ENCODE data around the gene ZNF474. TPM values are rescaled to one million over a fixed set of nuclear protein-coding genes. Genes with fewer than 3 reads are reported as not detected.

The ZNF474 gene
- total and polyA plus RNA-seq, 12 donors: 0.11 to 0.88 (median 0.28) TPM; not detected in 3

GRCh38 chr5:122149321-122150090 is 20.2 kb downstream of the ZNF474 start:
- H3K27ac ChIP-seq: no peak overlapping the region
- no peak overlapping the region for H3K4me3 ChIP-seq
- DNase-seq: no peak
- H3K9me3 ChIP-seq (replicated peaks in 1 of 3): no peaks in the 10 kb centered on the region
- no peaks in the 10 kb centered on the region for H3K4me1 ChIP-seq (replicated peaks in 1 of 2)
- no peaks in the 10 kb centered on the region for H3K36me3 ChIP-seq (replicated peaks in 1 of 2)
- WGBS, 4 donors: 58 to 81% (median 69%) methylated on average over 4 of the region's 4 CpGs
- intact Hi-C loops (cut with DNase I): no loop called here
- TF ChIP-seq POLR2A (IDR thresholded peaks at IDR 0.05): no peak
- TF ChIP-seq, protein P1, sequence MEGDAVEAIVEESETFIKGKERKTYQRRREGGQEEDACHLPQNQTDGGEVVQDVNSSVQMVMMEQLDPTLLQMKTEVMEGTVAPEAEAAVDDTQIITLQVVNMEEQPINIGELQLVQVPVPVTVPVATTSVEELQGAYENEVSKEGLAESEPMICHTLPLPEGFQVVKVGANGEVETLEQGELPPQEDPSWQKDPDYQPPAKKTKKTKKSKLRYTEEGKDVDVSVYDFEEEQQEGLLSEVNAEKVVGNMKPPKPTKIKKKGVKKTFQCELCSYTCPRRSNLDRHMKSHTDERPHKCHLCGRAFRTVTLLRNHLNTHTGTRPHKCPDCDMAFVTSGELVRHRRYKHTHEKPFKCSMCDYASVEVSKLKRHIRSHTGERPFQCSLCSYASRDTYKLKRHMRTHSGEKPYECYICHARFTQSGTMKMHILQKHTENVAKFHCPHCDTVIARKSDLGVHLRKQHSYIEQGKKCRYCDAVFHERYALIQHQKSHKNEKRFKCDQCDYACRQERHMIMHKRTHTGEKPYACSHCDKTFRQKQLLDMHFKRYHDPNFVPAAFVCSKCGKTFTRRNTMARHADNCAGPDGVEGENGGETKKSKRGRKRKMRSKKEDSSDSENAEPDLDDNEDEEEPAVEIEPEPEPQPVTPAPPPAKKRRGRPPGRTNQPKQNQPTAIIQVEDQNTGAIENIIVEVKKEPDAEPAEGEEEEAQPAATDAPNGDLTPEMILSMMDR (IDR thresholded peaks at IDR 0.05): no peak
- H3K27me3 ChIP-seq: no peaks in the 10 kb centered on the region

DNA sequence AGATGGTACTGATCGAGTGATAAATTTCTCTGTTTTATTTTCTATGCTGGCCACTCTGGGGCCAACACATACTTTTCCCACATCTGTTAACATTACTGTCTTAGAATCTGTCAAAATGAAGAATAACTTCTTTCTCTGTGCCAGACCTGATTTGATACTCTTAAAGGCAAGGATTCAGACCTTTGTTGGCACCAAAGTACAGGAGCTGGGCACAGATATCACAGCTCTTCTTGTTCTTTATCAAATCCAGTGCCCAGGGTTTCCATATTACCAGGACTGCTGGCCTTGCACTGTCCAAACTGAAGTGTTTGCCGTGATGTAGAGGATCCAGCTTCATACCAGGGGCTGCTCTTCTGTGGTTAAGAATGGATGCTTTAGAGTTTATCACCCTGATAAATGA is 20.9 kb downstream of the ZNF474 start:
- TF ChIP-seq POLR2A (IDR thresholded peaks at IDR 0.05): no peak
- TF ChIP-seq, protein P1 (IDR thresholded peaks at IDR 0.05): no peak
- Histone ChIP-seq H3K27me3 (no peaks in the 10 kb centered on the region), H3K4me3 (no peak overlapping the region), H3K9me3 (replicated peaks in 1 of 3) (no peaks in the 10 kb centered on the region), H3K27ac (no peak overlapping the region), H3K4me1 (replicated peaks in 1 of 2) (no peaks in the 10 kb centered on the region), H3K36me3 (replicated peaks in 1 of 2) (no peaks in the 10 kb centered on the region)
- intact Hi-C loops (cut with DNase I): no loop called here
- DNase-seq: no peak
- 47 to 58% (median 56%) methylated on average over 2 of the region's 2 CpGs for WGBS, 4 donors

GRCh38 chr5:122151640-122152039 is 22.3 kb downstream of the ZNF474 start:
- no peak for TF ChIP-seq POLR2A (IDR thresholded peaks at IDR 0.05)
- TF ChIP-seq, protein P1 (IDR thresholded peaks at IDR 0.05): no peak
- intact Hi-C loops (cut with DNase I): no loop called here
- H3K27ac ChIP-seq: no peak overlapping the region
- no peaks in the 10 kb centered on the region for H3K9me3 ChIP-seq (replicated peaks in 1 of 3)
- no peaks in the 10 kb centered on the region for H3K4me1 ChIP-seq (replicated peaks in 1 of 2)
- H3K27me3 ChIP-seq: no peaks in the 10 kb centered on the region
- no peak for DNase-seq
- no peak overlapping the region for H3K4me3 ChIP-seq
- H3K36me3 ChIP-seq (replicated peaks in 1 of 2): no peaks in the 10 kb centered on the region
- 80 to 85% (median 82%) methylated on average over 4 of the region's 4 CpGs for WGBS, 4 donors

- H3K4me1 ChIP-seq (replicated peaks in 1 of 2): no peaks in the 10 kb centered on the region
- DNase-seq: no peak
- 83 to 92% (median 85%) methylated on average over 9 to 10 of the region's 10 CpGs for WGBS, 4 donors
- H3K27ac ChIP-seq: no peak overlapping the region
- no peaks in the 10 kb centered on the region for H3K36me3 ChIP-seq (replicated peaks in 1 of 2)
- H3K27me3 ChIP-seq: no peaks in the 10 kb centered on the region
- intact Hi-C loops (cut with DNase I): no loop called here
- H3K9me3 ChIP-seq (replicated peaks in 1 of 3): no peaks in the 10 kb centered on the region
- no peak for TF ChIP-seq POLR2A (IDR thresholded peaks at IDR 0.05)
- TF ChIP-seq, protein P1 (IDR thresholded peaks at IDR 0.05): no peak
- no peak overlapping the region for H3K4me3 ChIP-seq
These were observed 23.0 kb downstream of the ZNF474 start for GRCh38 chr5:122152266-122152900.

Measured in adrenal gland (tissue), 12 donors.